HEK293T (cell line): ENCODE measurements around the gene PCNP.

Experiments
- BHLHE40 ChIP-seq: fragments of 450-650 bp; IDR thresholded peaks from 2 replicates; pipeline ENCODE4 v1.6.1; 2016; ENCODE audit warnings: mild to moderate bottlenecking, moderate library complexity, borderline replicate concordance
- CTBP1 ChIP-seq: fragments of 450-650 bp; IDR thresholded peaks from 2 replicates; pipeline ENCODE4 v1.6.1; 2016; ENCODE audit warnings: borderline replicate concordance
- FOXA1 ChIP-seq: fragments of 450-650 bp; IDR thresholded peaks from 2 replicates; pipeline ENCODE4 v1.6.1; 2016; ENCODE audit warnings: mild to moderate bottlenecking
- FOXM1 ChIP-seq: fragments of 450-650 bp; IDR thresholded peaks from 2 replicates; pipeline ENCODE4 v1.6.1; 2017; ENCODE audit warnings: mild to moderate bottlenecking, borderline replicate concordance
- L3MBTL2 ChIP-seq: fragments of 450-650 bp; conservative IDR thresholded peaks from 2 replicates; pipeline ENCODE4 v1.6.1; 2016; ENCODE audit warnings: mild to moderate bottlenecking
- SP1 ChIP-seq: fragments of 450-650 bp; IDR thresholded peaks from 2 replicates; pipeline ENCODE4 v1.6.1; 2017
- SUZ12 ChIP-seq: fragments of 450-650 bp; IDR thresholded peaks from 2 replicates; pipeline ENCODE4 v1.6.1; 2016; ENCODE audit warnings: mild to moderate bottlenecking
- ZNF384 ChIP-seq: fragments of 450-650 bp; IDR thresholded peaks from 2 replicates; pipeline ENCODE4 v1.6.1; 2016

DNA sequence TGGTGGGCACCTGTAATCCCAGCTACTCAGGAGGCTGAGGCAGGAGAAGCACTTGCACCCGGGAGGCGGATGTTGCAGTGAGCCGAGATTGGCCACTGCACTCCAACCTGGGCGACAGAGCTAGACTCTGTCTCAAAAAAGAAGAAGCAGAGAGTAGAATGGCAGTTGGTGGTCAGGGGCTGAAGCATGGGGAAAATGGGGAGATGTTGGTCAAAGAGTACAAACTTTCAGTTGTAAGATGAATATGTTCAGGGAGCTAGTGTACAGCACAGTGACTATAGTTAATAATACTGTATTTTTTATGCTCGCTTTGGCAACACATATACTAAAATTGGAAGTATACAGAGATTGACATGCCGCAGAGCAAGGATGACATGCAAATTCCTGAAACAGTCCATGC lies 41.5 kb downstream of the PCNP start:
- TF ChIP-seq FOXM1 (no peak), BHLHE40 (no peak), ZNF384 (no peak), CTBP1 (no peak), SUZ12 (no peak), SP1 (no peak), L3MBTL2 (no peak), FOXA1 (no peak)
